PFSK-1 (cell line): ENCODE results near the gene NOS1.

ENCODE experiments used
- FOXP2 ChIP-seq: optimal IDR thresholded peaks from 2 replicates; pipeline ENCODE3; 2011; ENCODE audit warnings: borderline replicate concordance, control low read depth, inconsistent platforms; ENCODE audit not compliant: insufficient read depth; ENCODE audit errors: extremely low read length, extremely low read depth
- POLR2AphosphoS5 ChIP-seq: IDR thresholded peaks from 2 replicates; pipeline ENCODE4 v1.6.1; 2012; ENCODE audit warnings: low read depth, mild to moderate bottlenecking, control low read depth, low read length, moderate library complexity
- SIN3A ChIP-seq: IDR thresholded peaks from 2 replicates; pipeline ENCODE4 v1.6.1; 2012; ENCODE audit warnings: mild to moderate bottlenecking, low read length, moderate library complexity, borderline replicate concordance; ENCODE audit not compliant: insufficient read depth
- TAF1 ChIP-seq: IDR thresholded peaks from 2 replicates; pipeline ENCODE4 v1.6.1; 2012; ENCODE audit warnings: low read length, control low read depth, borderline replicate concordance; ENCODE audit not compliant: insufficient read depth
- TF ChIP-seq, protein P1 (sequence below), 2 experiments: IDR thresholded peaks; 2 replicates each; pipeline versions ENCODE4 v1.6.1 to v1.8.0; 2011 to 2012; ENCODE audit warnings: low read depth in 2 of 2, low read length in 2 of 2, control low read depth in 1 of 2, inconsistent platforms in 1 of 2, mild to moderate bottlenecking in 1 of 2, moderate library complexity in 1 of 2; ENCODE audit not compliant: insufficient read depth in 1 of 2

NOS1 gene

DNA sequence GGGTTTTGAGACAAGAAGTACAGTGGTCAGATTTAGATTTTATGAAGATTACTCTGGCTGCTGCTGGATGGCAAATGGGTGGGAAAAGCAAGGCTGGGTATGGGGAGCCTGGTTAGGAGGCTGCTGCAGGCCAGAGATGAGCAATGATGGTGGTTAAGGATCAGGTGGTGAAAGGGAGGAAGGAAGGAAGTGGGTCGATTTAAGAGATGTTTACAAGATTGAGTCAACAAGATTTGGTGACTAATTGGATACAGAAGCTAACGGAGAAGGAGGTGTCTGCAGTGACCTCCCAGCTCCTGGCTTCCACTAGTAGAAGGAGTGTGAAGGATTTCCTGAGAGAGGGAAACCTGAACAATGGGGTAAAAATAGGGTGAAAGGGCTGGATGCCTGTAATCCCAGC, 18.7 kb downstream of the NOS1 start:
- TF ChIP-seq POLR2AphosphoS5 (no peak), SIN3A (no peak), TAF1 (no peak), FOXP2 (no peak)
- TF ChIP-seq, protein P1, sequence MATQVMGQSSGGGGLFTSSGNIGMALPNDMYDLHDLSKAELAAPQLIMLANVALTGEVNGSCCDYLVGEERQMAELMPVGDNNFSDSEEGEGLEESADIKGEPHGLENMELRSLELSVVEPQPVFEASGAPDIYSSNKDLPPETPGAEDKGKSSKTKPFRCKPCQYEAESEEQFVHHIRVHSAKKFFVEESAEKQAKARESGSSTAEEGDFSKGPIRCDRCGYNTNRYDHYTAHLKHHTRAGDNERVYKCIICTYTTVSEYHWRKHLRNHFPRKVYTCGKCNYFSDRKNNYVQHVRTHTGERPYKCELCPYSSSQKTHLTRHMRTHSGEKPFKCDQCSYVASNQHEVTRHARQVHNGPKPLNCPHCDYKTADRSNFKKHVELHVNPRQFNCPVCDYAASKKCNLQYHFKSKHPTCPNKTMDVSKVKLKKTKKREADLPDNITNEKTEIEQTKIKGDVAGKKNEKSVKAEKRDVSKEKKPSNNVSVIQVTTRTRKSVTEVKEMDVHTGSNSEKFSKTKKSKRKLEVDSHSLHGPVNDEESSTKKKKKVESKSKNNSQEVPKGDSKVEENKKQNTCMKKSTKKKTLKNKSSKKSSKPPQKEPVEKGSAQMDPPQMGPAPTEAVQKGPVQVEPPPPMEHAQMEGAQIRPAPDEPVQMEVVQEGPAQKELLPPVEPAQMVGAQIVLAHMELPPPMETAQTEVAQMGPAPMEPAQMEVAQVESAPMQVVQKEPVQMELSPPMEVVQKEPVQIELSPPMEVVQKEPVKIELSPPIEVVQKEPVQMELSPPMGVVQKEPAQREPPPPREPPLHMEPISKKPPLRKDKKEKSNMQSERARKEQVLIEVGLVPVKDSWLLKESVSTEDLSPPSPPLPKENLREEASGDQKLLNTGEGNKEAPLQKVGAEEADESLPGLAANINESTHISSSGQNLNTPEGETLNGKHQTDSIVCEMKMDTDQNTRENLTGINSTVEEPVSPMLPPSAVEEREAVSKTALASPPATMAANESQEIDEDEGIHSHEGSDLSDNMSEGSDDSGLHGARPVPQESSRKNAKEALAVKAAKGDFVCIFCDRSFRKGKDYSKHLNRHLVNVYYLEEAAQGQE (IDR thresholded peaks at IDR 0.05; ENCODE audit: insufficient read depth in 1 of 2, low read depth in 2 of 2, low read length in 2 of 2): no peak

DNA sequence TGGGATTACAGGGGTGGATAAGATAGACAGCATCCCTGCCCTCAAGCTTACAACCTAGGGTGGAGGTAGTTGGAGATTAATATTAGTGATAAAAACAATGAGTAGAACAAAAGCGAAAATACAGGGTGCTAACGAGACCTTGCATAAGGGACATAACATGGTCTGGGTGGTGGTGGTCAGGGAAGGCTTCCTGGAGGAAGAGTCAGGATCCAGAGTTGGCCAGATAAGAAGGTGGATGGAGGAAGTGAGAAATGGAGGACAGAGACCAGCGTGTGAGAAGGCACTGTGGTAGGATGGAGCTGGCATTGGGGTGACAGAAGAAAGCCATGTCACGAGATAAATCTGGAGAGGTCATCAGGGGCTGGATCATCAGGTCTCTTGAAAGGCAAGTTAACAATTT, 19.2 kb downstream of the NOS1 start:
- TF ChIP-seq, protein P1 (IDR thresholded peaks at IDR 0.05; ENCODE audit: insufficient read depth in 1 of 2, low read depth in 2 of 2, low read length in 2 of 2): no peak
- TF ChIP-seq FOXP2 (no peak), POLR2AphosphoS5 (no peak), SIN3A (no peak), TAF1 (no peak)

DNA sequence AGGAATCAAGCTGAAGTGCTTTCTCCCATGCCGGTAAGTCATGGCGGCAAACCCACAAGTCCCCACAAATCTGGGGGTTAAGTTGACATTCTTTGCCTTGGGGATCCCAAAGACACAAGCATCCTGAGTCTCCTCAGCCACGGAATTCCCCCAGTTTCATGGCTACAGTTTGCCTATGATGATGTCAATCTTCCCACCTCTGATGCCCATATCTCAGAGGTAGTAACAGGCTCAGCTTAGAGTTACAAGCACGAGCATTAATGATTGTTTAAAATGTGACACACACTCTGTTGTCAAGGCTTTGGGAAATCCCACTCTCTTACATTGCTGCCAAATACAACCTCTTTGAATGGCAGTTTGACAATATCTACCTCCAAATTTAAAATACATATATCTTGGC, 22.3 kb downstream of the NOS1 start:
- no peak for TF ChIP-seq FOXP2

DNA sequence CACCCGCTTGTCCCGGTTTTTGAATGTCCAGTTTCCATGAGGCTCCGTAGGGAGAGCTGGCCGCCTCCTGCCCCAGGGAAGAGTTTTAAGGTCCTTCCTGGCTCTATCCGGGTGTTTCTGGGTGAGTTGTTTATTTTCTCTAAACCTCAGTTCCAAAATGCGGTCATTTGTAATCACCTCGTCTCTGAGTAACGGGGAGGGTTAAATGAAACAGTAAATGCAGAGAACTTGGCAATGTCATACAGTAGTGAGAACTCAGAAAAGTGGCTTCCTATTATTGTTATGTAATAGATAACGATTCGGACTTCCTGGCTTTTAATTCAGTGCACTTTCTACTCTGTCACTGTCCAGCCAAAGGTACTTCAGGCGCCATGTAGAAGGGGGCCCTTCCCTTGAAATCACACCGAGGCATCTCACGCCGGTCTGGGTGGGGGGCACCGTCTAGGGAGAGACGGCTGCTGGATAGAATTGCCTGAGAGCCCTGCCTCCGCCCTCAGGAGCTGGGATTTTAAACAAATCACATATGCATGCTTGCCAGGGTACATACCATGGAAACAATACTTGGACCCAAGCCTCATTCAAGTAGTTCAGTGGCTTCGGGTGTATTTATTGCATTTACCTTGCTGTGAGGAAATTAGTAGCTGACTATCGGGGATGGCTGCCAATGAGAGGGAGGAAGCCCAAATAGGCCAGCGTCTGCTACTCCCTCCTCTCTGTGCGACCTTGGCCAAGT, 26.4 kb downstream of the NOS1 start:
- TF ChIP-seq, protein P1 (IDR thresholded peaks at IDR 0.05; ENCODE audit: insufficient read depth in 1 of 2, low read depth in 2 of 2, low read length in 2 of 2): no peak
- TF ChIP-seq SIN3A (no peak), TAF1 (no peak), POLR2AphosphoS5 (no peak), FOXP2 (no peak)

DNA sequence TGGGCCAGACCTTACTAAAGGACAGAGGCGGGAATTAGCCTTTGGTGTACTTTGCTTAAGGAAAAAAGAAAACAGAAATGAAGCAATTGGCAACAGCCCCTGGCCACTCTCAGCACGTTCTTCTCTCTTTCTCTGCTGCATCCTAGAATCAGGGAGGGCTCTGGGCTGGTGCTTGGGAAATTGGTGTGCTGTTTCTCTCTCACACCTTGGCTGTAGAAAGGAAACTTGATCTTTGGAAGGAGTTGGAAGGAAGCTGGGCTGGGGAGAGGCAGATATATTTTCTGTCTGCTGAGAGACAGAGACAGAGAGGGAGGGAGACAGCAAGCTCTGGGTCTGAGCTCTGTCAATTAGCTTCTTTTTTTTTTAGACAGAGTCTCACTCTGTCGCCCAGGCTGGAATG, 27.4 kb downstream of the NOS1 start:
- TF ChIP-seq TAF1: no peak
- TF ChIP-seq, protein P1 (IDR thresholded peaks at IDR 0.05; ENCODE audit: insufficient read depth in 1 of 2, low read depth in 2 of 2, low read length in 2 of 2): no peak
- TF ChIP-seq FOXP2: no peak
- no peak for TF ChIP-seq POLR2AphosphoS5
- no peak for TF ChIP-seq SIN3A
